ENCODE measurements around the gene NDUFAF4.

Gene NDUFAF4

DNA sequence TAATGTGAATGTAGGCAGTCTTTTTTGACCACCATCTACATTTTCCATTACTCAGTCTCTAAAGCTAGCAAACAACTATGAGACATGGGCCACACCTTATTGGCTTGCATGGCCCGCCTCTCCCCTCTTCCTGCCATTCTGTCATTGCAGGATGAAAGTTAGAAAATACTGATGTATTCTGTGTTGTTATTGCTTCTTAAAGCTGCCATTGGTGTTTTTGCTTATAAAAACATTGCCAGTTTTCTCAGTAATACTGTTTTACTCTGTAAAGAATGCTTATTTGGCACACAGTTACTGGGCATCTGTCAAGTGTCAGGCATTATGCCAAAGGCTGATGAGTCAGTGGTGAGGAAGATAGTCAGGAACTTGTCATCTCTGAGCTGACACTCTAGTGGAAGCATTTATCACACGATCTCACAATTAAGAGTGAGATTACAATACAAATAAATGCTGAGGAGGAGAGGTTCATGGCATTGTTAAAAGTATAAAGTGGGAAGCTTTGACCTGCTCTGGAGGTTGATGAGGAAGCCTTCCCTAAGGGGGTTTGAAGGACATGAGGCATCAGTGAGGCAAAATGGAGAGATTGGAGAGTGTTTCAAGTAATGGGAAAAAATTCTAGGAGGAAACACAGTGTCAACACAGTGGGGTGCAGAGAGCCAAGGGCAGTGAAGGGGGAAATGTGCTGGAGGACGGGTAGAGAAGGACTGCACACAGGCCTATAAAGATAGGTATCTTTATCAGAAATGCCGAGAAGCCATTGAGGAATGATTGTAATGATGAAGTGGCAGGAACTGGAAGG lies 41.5 kb upstream of the NDUFAF4 start (continued):
- no peak for TF ChIP-seq BCL11B (tag by site-specific recombination; IDR thresholded peaks at IDR 0.05; ENCODE audit: low read depth)
- TF ChIP-seq KLF7 (tag by site-specific recombination; IDR thresholded peaks at IDR 0.05; ENCODE audit: borderline replicate concordance): no peak
- TF ChIP-seq ZNF302 (tag by site-specific recombination; IDR thresholded peaks at IDR 0.05; ENCODE audit: low read depth): no peak
- no peak for TF ChIP-seq ZNF354C (tag by site-specific recombination; IDR thresholded peaks at IDR 0.05; ENCODE audit: borderline replicate concordance, low read depth)
- no peak for TF ChIP-seq ZFP41 (tag by site-specific recombination; IDR thresholded peaks at IDR 0.05; ENCODE audit: borderline replicate concordance)
- no peak for TF ChIP-seq SCRT1 (tag by site-specific recombination; IDR thresholded peaks at IDR 0.05; ENCODE audit: borderline replicate concordance)
- no peak for TF ChIP-seq TCF7L2 (IDR thresholded peaks at IDR 0.05; ENCODE audit: borderline replicate concordance, low read depth, low read length)
- no peak for TF ChIP-seq ZNF175 (tag by site-specific recombination; IDR thresholded peaks at IDR 0.05)
- no peak for TF ChIP-seq ZSCAN30 (tag by site-specific recombination; IDR thresholded peaks at IDR 0.05)
- TF ChIP-seq ZNF350 (tag by site-specific recombination; IDR thresholded peaks at IDR 0.05): no peak
- TF ChIP-seq, protein P1, sequence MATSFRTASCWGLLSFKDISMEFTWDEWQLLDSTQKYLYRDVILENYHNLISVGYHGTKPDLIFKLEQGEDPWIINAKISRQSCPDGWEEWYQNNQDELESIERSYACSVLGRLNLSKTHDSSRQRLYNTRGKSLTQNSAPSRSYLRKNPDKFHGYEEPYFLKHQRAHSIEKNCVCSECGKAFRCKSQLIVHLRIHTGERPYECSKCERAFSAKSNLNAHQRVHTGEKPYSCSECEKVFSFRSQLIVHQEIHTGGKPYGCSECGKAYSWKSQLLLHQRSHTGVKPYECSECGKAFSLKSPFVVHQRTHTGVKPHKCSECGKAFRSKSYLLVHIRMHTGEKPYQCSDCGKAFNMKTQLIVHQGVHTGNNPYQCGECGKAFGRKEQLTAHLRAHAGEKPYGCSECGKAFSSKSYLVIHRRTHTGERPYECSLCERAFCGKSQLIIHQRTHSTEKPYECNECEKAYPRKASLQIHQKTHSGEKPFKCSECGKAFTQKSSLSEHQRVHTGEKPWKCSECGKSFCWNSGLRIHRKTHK (tag by site-specific recombination; IDR thresholded peaks at IDR 0.05): no peak
- TF ChIP-seq, protein P2, sequence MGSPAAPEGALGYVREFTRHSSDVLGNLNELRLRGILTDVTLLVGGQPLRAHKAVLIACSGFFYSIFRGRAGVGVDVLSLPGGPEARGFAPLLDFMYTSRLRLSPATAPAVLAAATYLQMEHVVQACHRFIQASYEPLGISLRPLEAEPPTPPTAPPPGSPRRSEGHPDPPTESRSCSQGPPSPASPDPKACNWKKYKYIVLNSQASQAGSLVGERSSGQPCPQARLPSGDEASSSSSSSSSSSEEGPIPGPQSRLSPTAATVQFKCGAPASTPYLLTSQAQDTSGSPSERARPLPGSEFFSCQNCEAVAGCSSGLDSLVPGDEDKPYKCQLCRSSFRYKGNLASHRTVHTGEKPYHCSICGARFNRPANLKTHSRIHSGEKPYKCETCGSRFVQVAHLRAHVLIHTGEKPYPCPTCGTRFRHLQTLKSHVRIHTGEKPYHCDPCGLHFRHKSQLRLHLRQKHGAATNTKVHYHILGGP (tag by site-specific recombination; IDR thresholded peaks at IDR 0.05): no peak
- TF ChIP-seq ZNF394 (tag by site-specific recombination; IDR thresholded peaks at IDR 0.05; ENCODE audit: borderline replicate concordance): no peak
- no peak for TF ChIP-seq GFI1B (tag by site-specific recombination; IDR thresholded peaks at IDR 0.05)
- no peak for TF ChIP-seq ZNF626 (tag by site-specific recombination; IDR thresholded peaks at IDR 0.05)
- no peak for TF ChIP-seq ZNF121 (tag by site-specific recombination; IDR thresholded peaks at IDR 0.05)
- TF ChIP-seq, protein P3, sequence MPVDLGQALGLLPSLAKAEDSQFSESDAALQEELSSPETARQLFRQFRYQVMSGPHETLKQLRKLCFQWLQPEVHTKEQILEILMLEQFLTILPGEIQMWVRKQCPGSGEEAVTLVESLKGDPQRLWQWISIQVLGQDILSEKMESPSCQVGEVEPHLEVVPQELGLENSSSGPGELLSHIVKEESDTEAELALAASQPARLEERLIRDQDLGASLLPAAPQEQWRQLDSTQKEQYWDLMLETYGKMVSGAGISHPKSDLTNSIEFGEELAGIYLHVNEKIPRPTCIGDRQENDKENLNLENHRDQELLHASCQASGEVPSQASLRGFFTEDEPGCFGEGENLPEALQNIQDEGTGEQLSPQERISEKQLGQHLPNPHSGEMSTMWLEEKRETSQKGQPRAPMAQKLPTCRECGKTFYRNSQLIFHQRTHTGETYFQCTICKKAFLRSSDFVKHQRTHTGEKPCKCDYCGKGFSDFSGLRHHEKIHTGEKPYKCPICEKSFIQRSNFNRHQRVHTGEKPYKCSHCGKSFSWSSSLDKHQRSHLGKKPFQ (tag by site-specific recombination; IDR thresholded peaks at IDR 0.05): no peak
- no peak for TF ChIP-seq ZNF114 (tag by site-specific recombination; IDR thresholded peaks at IDR 0.05)
- no peak for TF ChIP-seq PRDM1 (tag by site-specific recombination; IDR thresholded peaks at IDR 0.05)
- no peak for TF ChIP-seq ZNF341 (tag by site-specific recombination; IDR thresholded peaks at IDR 0.05; ENCODE audit: low read depth)
- no peak for TF ChIP-seq ZNF132 (tag by site-specific recombination; IDR thresholded peaks at IDR 0.05; ENCODE audit: borderline replicate concordance)
- no peak for TF ChIP-seq ZNF37A (tag by site-specific recombination; IDR thresholded peaks at IDR 0.05)
- TF ChIP-seq ZNF596 (tag by site-specific recombination; IDR thresholded peaks at IDR 0.05): no peak
- TF ChIP-seq ZXDB (tag by site-specific recombination; IDR thresholded peaks at IDR 0.05): 0 out of 2 replicates have a peak, but pooled peaks have one; percentile 13
- TF ChIP-seq, protein P4, sequence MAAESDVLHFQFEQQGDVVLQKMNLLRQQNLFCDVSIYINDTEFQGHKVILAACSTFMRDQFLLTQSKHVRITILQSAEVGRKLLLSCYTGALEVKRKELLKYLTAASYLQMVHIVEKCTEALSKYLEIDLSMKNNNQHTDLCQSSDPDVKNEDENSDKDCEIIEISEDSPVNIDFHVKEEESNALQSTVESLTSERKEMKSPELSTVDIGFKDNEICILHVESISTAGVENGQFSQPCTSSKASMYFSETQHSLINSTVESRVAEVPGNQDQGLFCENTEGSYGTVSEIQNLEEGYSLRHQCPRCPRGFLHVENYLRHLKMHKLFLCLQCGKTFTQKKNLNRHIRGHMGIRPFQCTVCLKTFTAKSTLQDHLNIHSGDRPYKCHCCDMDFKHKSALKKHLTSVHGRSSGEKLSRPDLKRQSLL (tag by site-specific recombination; IDR thresholded peaks at IDR 0.05): no peak
- TF ChIP-seq, protein P5, sequence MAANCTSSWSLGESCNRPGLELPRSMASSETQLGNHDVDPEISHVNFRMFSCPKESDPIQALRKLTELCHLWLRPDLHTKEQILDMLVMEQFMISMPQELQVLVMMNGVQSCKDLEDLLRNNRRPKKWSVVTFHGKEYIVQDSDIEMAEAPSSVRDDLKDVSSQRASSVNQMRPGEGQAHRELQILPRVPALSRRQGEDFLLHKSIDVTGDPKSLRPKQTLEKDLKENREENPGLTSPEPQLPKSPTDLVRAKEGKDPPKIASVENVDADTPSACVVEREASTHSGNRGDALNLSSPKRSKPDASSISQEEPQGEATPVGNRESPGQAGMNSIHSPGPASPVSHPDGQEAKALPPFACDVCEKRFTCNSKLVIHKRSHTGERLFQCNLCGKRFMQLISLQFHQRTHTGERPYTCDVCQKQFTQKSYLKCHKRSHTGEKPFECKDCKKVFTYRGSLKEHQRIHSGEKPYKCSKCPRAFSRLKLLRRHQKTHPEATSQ (tag by site-specific recombination; IDR thresholded peaks at IDR 0.05): no peak
- no peak for TF ChIP-seq ZNF514 (tag by site-specific recombination; IDR thresholded peaks at IDR 0.05)
- TF ChIP-seq, protein P6, sequence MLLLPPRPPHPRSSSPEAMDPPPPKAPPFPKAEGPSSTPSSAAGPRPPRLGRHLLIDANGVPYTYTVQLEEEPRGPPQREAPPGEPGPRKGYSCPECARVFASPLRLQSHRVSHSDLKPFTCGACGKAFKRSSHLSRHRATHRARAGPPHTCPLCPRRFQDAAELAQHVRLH (tag by site-specific recombination; IDR thresholded peaks at IDR 0.05): no peak
- TF ChIP-seq ZSCAN16 (tag by site-specific recombination; IDR thresholded peaks at IDR 0.05): no peak
- TF ChIP-seq OVOL3 (tag by site-specific recombination; IDR thresholded peaks at IDR 0.05): no peak
- no peak for TF ChIP-seq MZF1 (tag by site-specific recombination; IDR thresholded peaks at IDR 0.05; ENCODE audit: borderline replicate concordance)
- no peak for TF ChIP-seq ZNF510 (tag by site-specific recombination; IDR thresholded peaks at IDR 0.05; ENCODE audit: insufficient replicate concordance)
- TF ChIP-seq SP3 (tag by site-specific recombination; IDR thresholded peaks at IDR 0.05): no peak
